ENCODE results near the gene PTPRM. TPM values are rescaled to one million over a fixed set of nuclear protein-coding genes. Genes with fewer than 3 reads are reported as not detected.

PTPRM gene
- polyA plus RNA-seq, 1 donor from 2014 or later, result 126 TPM

- TF ChIP-seq TAF1 (IDR thresholded peaks at IDR 0.05; ENCODE audit: low read depth), result no peak
- TF ChIP-seq MXI1 (conservative IDR thresholded peaks at IDR 0.05; ENCODE audit: poor library complexity, severe bottlenecking), result no peak
- TF ChIP-seq EP300 (conservative IDR thresholded peaks at IDR 0.05; ENCODE audit: poor library complexity, severe bottlenecking), result no peak
- no peak for TF ChIP-seq RAD21 (conservative IDR thresholded peaks at IDR 0.05)
- no peak for TF ChIP-seq POLR2AphosphoS5 (IDR thresholded peaks at IDR 0.05)
- no peak for TF ChIP-seq SMC3 (conservative IDR thresholded peaks at IDR 0.05; ENCODE audit: poor library complexity)
- Histone ChIP-seq H3K4me3 (ENCODE audit: low read length) (no peak overlapping the region), H4K20me1 (ENCODE audit: insufficient read depth) (no peaks in the 10 kb centered on the region), H3K9ac (ENCODE audit: low read length) (no peak overlapping the region), H3F3A (ENCODE audit: insufficient read depth, low read length, poor library complexity, severe bottlenecking) (no peaks in the 10 kb centered on the region), H3K27me3 (ENCODE audit: insufficient read depth, low read depth, low read length) (no peaks in the 10 kb centered on the region), H3K36me3 (ENCODE audit: insufficient read depth, low read length) (no peaks in the 10 kb centered on the region), H3K79me2 (replicated peaks; ENCODE audit: insufficient read depth, low read length) (no peaks in the 10 kb centered on the region), H3K27ac (ENCODE audit: low read length) (no peak overlapping the region), H3K9me2 (ENCODE audit: insufficient read depth, low read length) (no peaks in the 10 kb centered on the region), H3K9me3 (ENCODE audit: low read length) (no peaks in the 10 kb centered on the region), H2AFZ (ENCODE audit: low read depth, low read length) (no peak overlapping the region), H3K4me2 (ENCODE audit: low read length) (no peak overlapping the region)
Observed at GRCh38 chr18:8207996-8208395, 640.9 kb downstream of the PTPRM start.

GRCh38 chr18:8208716-8209115 lies 641.6 kb downstream of the PTPRM start:
- H4K20me1 ChIP-seq (ENCODE audit: insufficient read depth), result no peaks in the 10 kb centered on the region
- no peak overlapping the region for H3K4me2 ChIP-seq (ENCODE audit: low read length)
- H2AFZ ChIP-seq (ENCODE audit: low read depth, low read length), result no peak overlapping the region
- H3K9me3 ChIP-seq (ENCODE audit: low read length), result no peaks in the 10 kb centered on the region
- no peaks in the 10 kb centered on the region for H3K36me3 ChIP-seq (ENCODE audit: insufficient read depth, low read length)
- no peaks in the 10 kb centered on the region for H3K27me3 ChIP-seq (ENCODE audit: insufficient read depth, low read depth, low read length)
- H3K9ac ChIP-seq (ENCODE audit: low read length), result no peak overlapping the region
- H3K9me2 ChIP-seq (ENCODE audit: insufficient read depth, low read length), result no peaks in the 10 kb centered on the region
- H3K27ac ChIP-seq (ENCODE audit: low read length), result no peak overlapping the region
- TF ChIP-seq REST (IDR thresholded peaks at IDR 0.05; ENCODE audit: borderline replicate concordance) (no peak), MXI1 (conservative IDR thresholded peaks at IDR 0.05; ENCODE audit: poor library complexity, severe bottlenecking) (no peak), POLR2AphosphoS5 (IDR thresholded peaks at IDR 0.05) (no peak), CTCF (IDR thresholded peaks at IDR 0.05; ENCODE audit: poor library complexity, severe bottlenecking) (no peak), EP300 (conservative IDR thresholded peaks at IDR 0.05; ENCODE audit: poor library complexity, severe bottlenecking) (no peak), SMC3 (conservative IDR thresholded peaks at IDR 0.05; ENCODE audit: poor library complexity) (no peak), TAF1 (IDR thresholded peaks at IDR 0.05; ENCODE audit: low read depth) (no peak), RAD21 (conservative IDR thresholded peaks at IDR 0.05) (no peak), EZH2 (IDR thresholded peaks at IDR 0.05; ENCODE audit: borderline replicate concordance, insufficient read depth, low read length, poor library complexity, severe bottlenecking) (no peak)
- H3F3A ChIP-seq (ENCODE audit: insufficient read depth, low read length, poor library complexity, severe bottlenecking), result no peaks in the 10 kb centered on the region
- no peak overlapping the region for H3K4me3 ChIP-seq (ENCODE audit: low read length)
- no peaks in the 10 kb centered on the region for H3K79me2 ChIP-seq (replicated peaks; ENCODE audit: insufficient read depth, low read length)
